Activated CD8-positive, alpha-beta memory T cell treated with anti-CD3 and anti-CD28 coated beads, Interleukin-2, amount 50 U/mL, for 1 hour (primary cell): ENCODE results near the gene RPS6KA2.

Source experiments
- DNase-seq: peaks from one replicate; pipeline ENCODE4 v3.0.0-alpha.2; 2020; ENCODE audit errors: extremely low read depth

Gene RPS6KA2

GRCh38 chr6:166573511-166574216, 53.4 kb downstream of the RPS6KA2 start:
- no peak for DNase-seq

GRCh38 chr6:166572370-166573261, 54.4 kb downstream of the RPS6KA2 start:
- DNase-seq, result no peak

- no peak for DNase-seq
Observed at GRCh38 chr6:166570929-166571713, 55.9 kb downstream of the RPS6KA2 start.

- no peak for DNase-seq
Observed at GRCh38 chr6:166569206-166569605, 57.8 kb downstream of the RPS6KA2 start.

- DNase-seq, result no peak
Observed at GRCh38 chr6:166567813-166568212, 59.2 kb downstream of the RPS6KA2 start.

- DNase-seq, result no peak
Observed at GRCh38 chr6:166567107-166567506, 59.9 kb downstream of the RPS6KA2 start.

- DNase-seq, result no peak
Observed at GRCh38 chr6:166566026-166567011, 60.7 kb downstream of the RPS6KA2 start.

- DNase-seq, result no peak
Observed at GRCh38 chr6:166565084-166565967, 61.7 kb downstream of the RPS6KA2 start.

GRCh38 chr6:166563805-166564204, 63.2 kb downstream of the RPS6KA2 start:
- no peak for DNase-seq

GRCh38 chr6:166563200-166563599, 63.9 kb downstream of the RPS6KA2 start:
- no peak for DNase-seq

- DNase-seq, result no peak
Observed at GRCh38 chr6:166562726-166563125, 64.3 kb downstream of the RPS6KA2 start.

GRCh38 chr6:166561771-166562359, 65.2 kb downstream of the RPS6KA2 start:
- no peak for DNase-seq

- no peak for DNase-seq
Observed at GRCh38 chr6:166560222-166560621, 66.8 kb downstream of the RPS6KA2 start.

GRCh38 chr6:166559662-166560061, 67.4 kb downstream of the RPS6KA2 start:
- DNase-seq, result no peak

- DNase-seq, result no peak
Observed at GRCh38 chr6:166559211-166559610, 67.8 kb downstream of the RPS6KA2 start.

- DNase-seq, result no peak
Observed at GRCh38 chr6:166558156-166559005, 68.7 kb downstream of the RPS6KA2 start.

- no peak for DNase-seq
Observed at GRCh38 chr6:166556863-166557322, 70.2 kb downstream of the RPS6KA2 start.

- DNase-seq, result no peak
Observed at GRCh38 chr6:166556336-166556735, 70.7 kb downstream of the RPS6KA2 start.

GRCh38 chr6:166555086-166555485, 72.0 kb downstream of the RPS6KA2 start:
- no peak for DNase-seq
